IPS-15b (cell line): Measurements from ENCODE around the gene ACRV1.
"Not testable (repeated sequence)": the region's sequence is repeated elsewhere in the genome, so short reads cannot be mapped to it uniquely, and the experiment has no call there.

Experiments used
- H3K27me3 ChIP-seq: one replicate; pipeline ENCODE4 v1.6.1; 2013; ENCODE audit warnings: low read length; ENCODE audit not compliant: control insufficient read depth, insufficient read depth
- H3K36me3 ChIP-seq: one replicate; pipeline ENCODE4 v1.6.1; 2013; ENCODE audit warnings: low read length; ENCODE audit not compliant: control insufficient read depth, insufficient read depth
- H3K4me1 ChIP-seq: one replicate; pipeline ENCODE4 v1.6.1; 2013; ENCODE audit warnings: mild to moderate bottlenecking, low read length; ENCODE audit not compliant: control insufficient read depth, insufficient read depth
- H3K4me3 ChIP-seq: one replicate; pipeline ENCODE4 v1.5.1; 2013; ENCODE audit warnings: low read depth, low read length
- H3K9ac ChIP-seq: one replicate; pipeline ENCODE4 v1.6.1; 2013; ENCODE audit warnings: low read depth, mild to moderate bottlenecking, low read length
- H3K9me3 ChIP-seq: one replicate; pipeline ENCODE4 v1.6.1; 2013; ENCODE audit warnings: mild to moderate bottlenecking, low read length; ENCODE audit not compliant: control insufficient read depth, insufficient read depth

ACRV1 gene

GRCh38 chr11:125680747-125681146 is at the start of gene ACRV1:
Gene ACRV1, minus strand, starts transcription at chr11:125680847. Its CDS starts 67 bp downstream, at chr11:125680780.
- Histone ChIP-seq H3K36me3 (peaks cover 12% of the 10 kb centered on the region), H3K4me3 (no peak within 1 kb of the TSS), H3K9ac (no peak within 1 kb of the TSS), H3K9me3 (no peaks in the 10 kb centered on the region), H3K27me3 (no peaks in the 10 kb centered on the region), H3K4me1 (peaks cover 2% of the 10 kb centered on the region)

- H3K9me3 ChIP-seq, result no peaks in the 10 kb centered on the region
- H3K27me3 ChIP-seq, result no peaks in the 10 kb centered on the region
- H3K36me3 ChIP-seq, result no peaks in the 10 kb centered on the region
- no peak overlapping the region for H3K9ac ChIP-seq
- no peak overlapping the region for H3K4me3 ChIP-seq
- no peaks in the 10 kb centered on the region for H3K4me1 ChIP-seq
These were observed 48.3 kb upstream of the ACRV1 start for GRCh38 chr11:125728969-125729368.

GRCh38 chr11:125724125-125724524 is 43.5 kb upstream of the ACRV1 start:
- H3K4me3 ChIP-seq, result no peak overlapping the region
- no peaks in the 10 kb centered on the region for H3K9me3 ChIP-seq
- no peaks in the 10 kb centered on the region for H3K36me3 ChIP-seq
- H3K27me3 ChIP-seq, result no peaks in the 10 kb centered on the region
- no peaks in the 10 kb centered on the region for H3K4me1 ChIP-seq
- no peak overlapping the region for H3K9ac ChIP-seq

- Histone ChIP-seq H3K27me3 (no peaks in the 10 kb centered on the region), H3K9ac (no peak overlapping the region), H3K9me3 (no peaks in the 10 kb centered on the region), H3K4me3 (no peak overlapping the region), H3K4me1 (no peaks in the 10 kb centered on the region), H3K36me3 (no peaks in the 10 kb centered on the region)
These were observed 40.1 kb upstream of the ACRV1 start for GRCh38 chr11:125720781-125721180.

GRCh38 chr11:125704686-125705085 is 24.0 kb upstream of the ACRV1 start:
- H3K4me3 ChIP-seq, H3K27me3 ChIP-seq, H3K4me1 ChIP-seq, H3K36me3 ChIP-seq, H3K9me3 ChIP-seq, H3K9ac ChIP-seq: not testable (repeated sequence)

- peaks cover 9% of the 10 kb centered on the region for H3K4me1 ChIP-seq
- no peaks in the 10 kb centered on the region for H3K36me3 ChIP-seq
- H3K9ac ChIP-seq, result no peak overlapping the region
- H3K9me3 ChIP-seq, result no peaks in the 10 kb centered on the region
- H3K27me3 ChIP-seq, result no peaks in the 10 kb centered on the region
- no peak overlapping the region for H3K4me3 ChIP-seq
These were observed 21.4 kb upstream of the ACRV1 start for GRCh38 chr11:125701858-125702621.

- Histone ChIP-seq H3K36me3 (no peaks in the 10 kb centered on the region), H3K27me3 (no peaks in the 10 kb centered on the region), H3K4me1 (peaks cover 9% of the 10 kb centered on the region), H3K9me3 (no peaks in the 10 kb centered on the region), H3K9ac (no peak overlapping the region), H3K4me3 (no peak overlapping the region)
These were observed 20.5 kb upstream of the ACRV1 start for GRCh38 chr11:125701018-125701610.

GRCh38 chr11:125694951-125695350 is 14.3 kb upstream of the ACRV1 start:
- no peak overlapping the region for H3K9ac ChIP-seq
- no peaks in the 10 kb centered on the region for H3K27me3 ChIP-seq
- no peaks in the 10 kb centered on the region for H3K36me3 ChIP-seq
- H3K9me3 ChIP-seq, result no peaks in the 10 kb centered on the region
- no peak overlapping the region for H3K4me3 ChIP-seq
- H3K4me1 ChIP-seq, result no peaks in the 10 kb centered on the region

GRCh38 chr11:125692887-125693286 is 12.2 kb upstream of the ACRV1 start:
- Histone ChIP-seq H3K36me3 (no peaks in the 10 kb centered on the region), H3K4me1 (peaks cover 2% of the 10 kb centered on the region), H3K4me3 (no peak overlapping the region), H3K27me3 (no peaks in the 10 kb centered on the region), H3K9me3 (no peaks in the 10 kb centered on the region), H3K9ac (no peak overlapping the region)

- Histone ChIP-seq H3K9ac (no peak overlapping the region), H3K4me1 (peaks cover 4% of the 10 kb centered on the region), H3K27me3 (no peaks in the 10 kb centered on the region), H3K4me3 (no peak overlapping the region), H3K9me3 (no peaks in the 10 kb centered on the region), H3K36me3 (no peaks in the 10 kb centered on the region)
These were observed 9.4 kb upstream of the ACRV1 start for GRCh38 chr11:125690006-125690405.

GRCh38 chr11:125689274-125689859 is 8.7 kb upstream of the ACRV1 start:
- no peak overlapping the region for H3K4me3 ChIP-seq
- H3K9ac ChIP-seq, result no peak overlapping the region
- no peaks in the 10 kb centered on the region for H3K36me3 ChIP-seq
- no peaks in the 10 kb centered on the region for H3K27me3 ChIP-seq
- H3K4me1 ChIP-seq, result peaks cover 4% of the 10 kb centered on the region
- H3K9me3 ChIP-seq, result no peaks in the 10 kb centered on the region

- Histone ChIP-seq H3K36me3 (no peaks in the 10 kb centered on the region), H3K27me3 (no peaks in the 10 kb centered on the region), H3K9ac (no peak overlapping the region), H3K4me3 (no peak overlapping the region), H3K9me3 (no peaks in the 10 kb centered on the region), H3K4me1 (peaks cover 4% of the 10 kb centered on the region)
These were observed 8.0 kb upstream of the ACRV1 start for GRCh38 chr11:125688632-125689031.
